CD14-positive monocyte (primary cell): ENCODE data around the gene NRXN3. TPM values are rescaled to one million over a fixed set of nuclear protein-coding genes. Genes with fewer than 3 reads are reported as not detected.

Source experiments
- DNase-seq, 3 donors: peaks; one replicate each; pipeline ENCODE4 v3.0.0-alpha.2; 2011 to 2022
- H2AFZ ChIP-seq: 2 replicates; pipeline ENCODE4 v1.6.0; 2012; ENCODE audit warnings: mild to moderate bottlenecking, low read depth, low read length, inconsistent platforms; ENCODE audit not compliant: insufficient read depth, poor library complexity, severe bottlenecking
- H3K27ac ChIP-seq, 2 donors: 1 replicate in 1 of 2; 2 replicates in 1 of 2; pipeline ENCODE4 v1.5.1; 2012 to 2013; ENCODE audit warnings: low read length in 2 of 2, control low read depth in 1 of 2, inconsistent platforms in 1 of 2, low read depth in 1 of 2, mild to moderate bottlenecking in 1 of 2
- H3K27me3 ChIP-seq, 2 donors: one replicate each; pipeline versions ENCODE4 v1.6.0 to v1.6.1; 2011 to 2013; ENCODE audit warnings: low read length in 2 of 2; ENCODE audit not compliant: control insufficient read depth in 2 of 2, insufficient read depth in 2 of 2
- H3K36me3 ChIP-seq, 2 donors: replicated peaks in 1 of 2; 1 replicate in 1 of 2; 2 replicates in 1 of 2; pipeline versions ENCODE4 v1.5.1 to v1.6.1; 2012 to 2013; ENCODE audit warnings: low read length in 2 of 2, control low read depth in 1 of 2, inconsistent platforms in 1 of 2, mild to moderate bottlenecking in 1 of 2; ENCODE audit not compliant: insufficient read depth in 2 of 2, control insufficient read depth in 1 of 2
- H3K4me1 ChIP-seq, 2 donors: 1 replicate in 1 of 2; 2 replicates in 1 of 2; pipeline versions ENCODE4 v1.5.1 to v1.6.1; 2012 to 2013; ENCODE audit warnings: low read length in 2 of 2, control low read depth in 1 of 2, inconsistent platforms in 1 of 2, mild to moderate bottlenecking in 1 of 2, moderate library complexity in 1 of 2; ENCODE audit not compliant: insufficient read depth in 2 of 2, control insufficient read depth in 1 of 2
- H3K4me2 ChIP-seq: replicated peaks from 2 replicates; pipeline ENCODE3; 2012; ENCODE audit warnings: low read length, moderate library complexity, mild to moderate bottlenecking; ENCODE audit not compliant: poor library complexity, severe bottlenecking; ENCODE audit errors: extremely low read depth
- H3K4me3 ChIP-seq, 3 experiments: fragments of 200-600 bp in 1 of 3; sonication (generic) in 1 of 3; replicated peaks in 1 of 3; 1 replicate in 2 of 3; 2 replicates in 1 of 3; pipeline ENCODE4 v1.5.1; 2011 to 2013; ENCODE audit warnings: low read length in 3 of 3, mild to moderate bottlenecking in 3 of 3, control low read depth in 2 of 3, low read depth in 2 of 3, inconsistent platforms in 1 of 3, moderate library complexity in 1 of 3
- H3K79me2 ChIP-seq: 2 replicates; pipeline ENCODE4 v1.6.0; 2012; ENCODE audit warnings: mild to moderate bottlenecking, control low read depth, inconsistent platforms, low read length, moderate library complexity; ENCODE audit not compliant: insufficient read depth
- H3K9ac ChIP-seq: 2 replicates; pipeline ENCODE4 v1.6.0; 2017; ENCODE audit warnings: low read length, mild to moderate bottlenecking; ENCODE audit not compliant: insufficient read depth, poor library complexity, severe bottlenecking
- H3K9me3 ChIP-seq, 2 donors: replicated peaks in 1 of 2; 1 replicate in 1 of 2; 2 replicates in 1 of 2; pipeline versions ENCODE4 v1.5.1 to v1.6.1; 2012 to 2013; ENCODE audit warnings: low read length in 2 of 2, control low read depth in 1 of 2; ENCODE audit not compliant: control insufficient read depth in 1 of 2, insufficient read depth in 1 of 2
- H4K20me1 ChIP-seq: 2 replicates; pipeline ENCODE4 v1.6.0; 2012; ENCODE audit warnings: mild to moderate bottlenecking, low read length, control low read depth, moderate library complexity; ENCODE audit not compliant: insufficient read depth
- H3K27ac Mint-ChIP-seq, 7 donors: one replicate each; pipeline ENCODE4 v1.8.0; 2020; ENCODE audit warnings: mild to moderate bottlenecking in 7 of 7, mixed read lengths in 7 of 7, moderate library complexity in 6 of 7, inconsistent platforms in 2 of 7
- H3K27me3 Mint-ChIP-seq, 3 donors: one replicate each; pipeline ENCODE4 v1.8.0; 2021 to 2022; ENCODE audit warnings: low read depth in 3 of 3, mild to moderate bottlenecking in 3 of 3, mixed read lengths in 3 of 3, moderate library complexity in 3 of 3, inconsistent platforms in 1 of 3
- H3K36me3 Mint-ChIP-seq, 2 donors: one replicate each; pipeline ENCODE4 v1.8.0; 2020; ENCODE audit warnings: mixed read lengths in 2 of 2, inconsistent platforms in 1 of 2, mild to moderate bottlenecking in 1 of 2
- H3K4me1 Mint-ChIP-seq: one replicate; pipeline ENCODE4 v1.8.0; 2020; ENCODE audit warnings: mild to moderate bottlenecking, mixed read lengths
- H3K4me3 Mint-ChIP-seq, 2 donors: one replicate each; pipeline ENCODE4 v1.8.0; 2020; ENCODE audit warnings: mild to moderate bottlenecking in 2 of 2, mixed read lengths in 2 of 2, moderate library complexity in 1 of 2
- H3K9me3 Mint-ChIP-seq, 7 donors: one replicate each; pipeline ENCODE4 v1.8.0; 2020 to 2022; ENCODE audit warnings: mixed read lengths in 7 of 7, mild to moderate bottlenecking in 6 of 7, moderate library complexity in 6 of 7, inconsistent platforms in 2 of 7
- WGBS: methylation state at CpG from one replicate; pipeline ENCODE4 v1.1.5; 2013; ENCODE audit warnings: missing lambda C conversion rate; ENCODE audit not compliant: insufficient coverage; 5-methylcytosine and 5-hydroxymethylcytosine counted together
- intact Hi-C, 2 donors: fragments of 100-400 bp; cut with micrococcal nuclease; formaldehyde crosslinking; loops; one replicate each; pipeline versions ENCODE4 v1.15.0 to v1.15.1; 2023
- polyA plus RNA-seq, 3 donors: library from polyadenylated mRNA; depleted of rRNA in 1 of 3; unstranded in 2 of 3; stranded (reverse) in 1 of 3; fragments of 300-500 nt in 2 of 3; fragments of >200 nt in 1 of 3; fragmentation: Illumina TruSeq in 2 of 3; gene quantifications; 1 replicate in 2 of 3; 2 replicates in 1 of 3; pipeline ENCODE4 v1.2.3, GENCODE V29; 2012 to 2021
- TF ChIP-seq, protein P1 (sequence below): fragments of 200-600 bp; IDR thresholded peaks from one replicate; pipeline ENCODE4 v1.8.0; 2022; ENCODE audit warnings: antibody characterized with exemption, mild to moderate bottlenecking

The NRXN3 gene
- polyA plus RNA-seq, 3 donors, result not detected

DNA sequence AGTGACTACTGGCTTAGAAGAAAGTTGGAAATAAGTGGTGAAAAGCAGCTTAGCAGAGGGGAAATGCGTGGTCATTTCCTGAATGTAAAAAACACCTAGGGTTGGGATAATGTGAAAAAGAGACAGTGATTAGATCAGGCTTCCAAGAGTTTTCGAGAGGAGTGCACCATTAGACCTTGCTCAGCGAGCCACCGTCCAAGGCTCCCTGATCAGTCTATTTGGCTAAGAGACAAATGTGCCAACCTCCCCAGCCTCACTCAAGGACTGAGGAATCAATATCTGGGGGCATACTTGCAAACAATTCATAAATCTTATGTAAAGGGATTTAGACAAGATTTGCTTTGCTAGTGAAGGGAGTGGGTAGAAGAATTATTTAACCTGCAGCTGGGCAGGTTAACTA is 594.5 kb downstream of the NRXN3 start:
- H3K4me2 ChIP-seq, result no peak overlapping the region
- no peak overlapping the region for H3K9ac ChIP-seq
- DNase-seq, result no peak
- no peak overlapping the region for H3K27ac ChIP-seq
- H3K9me3 ChIP-seq, result no peaks in the 10 kb centered on the region
- no peaks in the 10 kb centered on the region for H3K36me3 ChIP-seq
- Mint-ChIP-seq H3K4me1 (no peaks in the 10 kb centered on the region), H3K9me3 (peaks cover 0 to 3% (median 0%) of the 10 kb centered on the region in 7 donors), H3K27ac (no peak overlapping the region), H3K27me3 (peaks cover 0 to 2% (median 2%) of the 10 kb centered on the region in 3 donors), H3K4me3 (no peak overlapping the region), H3K36me3 (no peaks in the 10 kb centered on the region)
- H3K27me3 ChIP-seq, result no peaks in the 10 kb centered on the region
- H2AFZ ChIP-seq, result no peak overlapping the region
- WGBS, result 0% methylated on average over 1 of the region's 4 CpGs
- H3K79me2 ChIP-seq, result no peaks in the 10 kb centered on the region
- TF ChIP-seq, protein P1, sequence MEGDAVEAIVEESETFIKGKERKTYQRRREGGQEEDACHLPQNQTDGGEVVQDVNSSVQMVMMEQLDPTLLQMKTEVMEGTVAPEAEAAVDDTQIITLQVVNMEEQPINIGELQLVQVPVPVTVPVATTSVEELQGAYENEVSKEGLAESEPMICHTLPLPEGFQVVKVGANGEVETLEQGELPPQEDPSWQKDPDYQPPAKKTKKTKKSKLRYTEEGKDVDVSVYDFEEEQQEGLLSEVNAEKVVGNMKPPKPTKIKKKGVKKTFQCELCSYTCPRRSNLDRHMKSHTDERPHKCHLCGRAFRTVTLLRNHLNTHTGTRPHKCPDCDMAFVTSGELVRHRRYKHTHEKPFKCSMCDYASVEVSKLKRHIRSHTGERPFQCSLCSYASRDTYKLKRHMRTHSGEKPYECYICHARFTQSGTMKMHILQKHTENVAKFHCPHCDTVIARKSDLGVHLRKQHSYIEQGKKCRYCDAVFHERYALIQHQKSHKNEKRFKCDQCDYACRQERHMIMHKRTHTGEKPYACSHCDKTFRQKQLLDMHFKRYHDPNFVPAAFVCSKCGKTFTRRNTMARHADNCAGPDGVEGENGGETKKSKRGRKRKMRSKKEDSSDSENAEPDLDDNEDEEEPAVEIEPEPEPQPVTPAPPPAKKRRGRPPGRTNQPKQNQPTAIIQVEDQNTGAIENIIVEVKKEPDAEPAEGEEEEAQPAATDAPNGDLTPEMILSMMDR, result no peak
- no peak overlapping the region for H3K4me3 ChIP-seq
- no peaks in the 10 kb centered on the region for H3K4me1 ChIP-seq
- intact Hi-C loops, result no loop called here
- no peaks in the 10 kb centered on the region for H4K20me1 ChIP-seq

- no peak for DNase-seq
- Histone ChIP-seq H3K79me2 (no peaks in the 10 kb centered on the region), H2AFZ (no peak overlapping the region), H3K4me3 (no peak overlapping the region), H3K27me3 (no peaks in the 10 kb centered on the region), H3K9ac (no peak overlapping the region), H3K4me1 (no peaks in the 10 kb centered on the region), H3K27ac (no peak overlapping the region), H4K20me1 (no peaks in the 10 kb centered on the region), H3K4me2 (no peak overlapping the region), H3K9me3 (no peaks in the 10 kb centered on the region), H3K36me3 (no peaks in the 10 kb centered on the region)
- no peaks in the 10 kb centered on the region for H3K4me1 Mint-ChIP-seq
- TF ChIP-seq, protein P1, result no peak
- intact Hi-C loops, result no loop called here
- H3K27ac Mint-ChIP-seq, result no peak overlapping the region
- H3K27me3 Mint-ChIP-seq, result peaks cover 0 to 2% (median 0%) of the 10 kb centered on the region in 3 donors
- WGBS, result 80% methylated on average over 1 of the region's 5 CpGs
- peaks cover 0 to 5% (median 0%) of the 10 kb centered on the region in 7 donors for H3K9me3 Mint-ChIP-seq
- H3K4me3 Mint-ChIP-seq, result no peak overlapping the region
- no peaks in the 10 kb centered on the region for H3K36me3 Mint-ChIP-seq
Observed at GRCh38 chr14:78767436-78767835, 597.3 kb downstream of the NRXN3 start.
